Eye (tissue), 1 donor: Measurements from ENCODE around the gene BHLHA15.
"Not testable (repeated sequence)": the region's sequence is repeated elsewhere in the genome, so short reads cannot be mapped to it uniquely, and the experiment has no call there.

Source experiments
- DNase-seq: peaks from one replicate; pipeline ENCODE4 v3.0.0-alpha.2; 2015

The BHLHA15 gene

GRCh38 chr7:98211676-98212531 lies 665 bp downstream of the BHLHA15 start:
- no peak for DNase-seq

- DNase-seq: no peak
Measured at GRCh38 chr7:98212532-98213041, 1.3 kb downstream of the BHLHA15 start.

- DNase-seq: no peak
Measured at GRCh38 chr7:98213296-98213887, 2.2 kb downstream of the BHLHA15 start.

GRCh38 chr7:98213888-98214810 lies 2.9 kb downstream of the BHLHA15 start:
- no peak for DNase-seq

GRCh38 chr7:98214811-98215321 lies 3.6 kb downstream of the BHLHA15 start:
- DNase-seq: no peak

- DNase-seq: no peak
Measured at GRCh38 chr7:98215561-98216495, 4.6 kb downstream of the BHLHA15 start.

- no peak for DNase-seq
Measured at GRCh38 chr7:98216941-98217622, 5.8 kb downstream of the BHLHA15 start.

- DNase-seq: peak; percentile 32
Measured at GRCh38 chr7:98217623-98218582, 6.7 kb downstream of the BHLHA15 start.

- DNase-seq: not testable (repeated sequence)
Measured at GRCh38 chr7:98219382-98219781, 8.1 kb downstream of the BHLHA15 start.

- DNase-seq: no peak
Measured at GRCh38 chr7:98221611-98222532, 10.6 kb downstream of the BHLHA15 start.

- DNase-seq: no peak
Measured at GRCh38 chr7:98222533-98223195, 11.4 kb downstream of the BHLHA15 start.

- no peak for DNase-seq
Measured at GRCh38 chr7:98223351-98223897, 12.2 kb downstream of the BHLHA15 start.

GRCh38 chr7:98223898-98224700 lies 12.9 kb downstream of the BHLHA15 start:
- DNase-seq: no peak

GRCh38 chr7:98224701-98225181 lies 13.5 kb downstream of the BHLHA15 start:
- no peak for DNase-seq

GRCh38 chr7:98225913-98226614 lies 14.8 kb downstream of the BHLHA15 start:
- no peak for DNase-seq

- no peak for DNase-seq
Measured at GRCh38 chr7:98227939-98228338, 16.7 kb downstream of the BHLHA15 start.
